K562 treated with DMSO at 1 percent for 48 hours (cell line): ENCODE results near the gene GPC2. TPM values are rescaled to one million over a fixed set of nuclear protein-coding genes. Genes with fewer than 3 reads are reported as not detected.

ENCODE experiments used
- total RNA-seq: library from RNA; unstranded; fragments of 300-600 nt; gene quantifications from 2 replicates; pipeline ENCODE4 v1.2.3, GENCODE V29; 2022; ENCODE audit warnings: low replicate concordance; ENCODE audit errors: extremely low read depth

The GPC2 gene
- total RNA-seq = not detected in 2 replicates

GRCh38 chr7:100177045-100178001 lies at the start of gene GPC2, which contains the start of gene STAG3:
Gene GPC2 (minus strand): TSS chr7:100177381. CDS start chr7:100177199, 182 bp downstream.
Gene STAG3 (plus strand): TSS chr7:100177918. CDS start chr7:100180557, 2,639 bp downstream.

GRCh38 chr7:100219801-100220585 lies 42.8 kb upstream of the GPC2 start, which contains the start of gene PVRIG:
Gene PVRIG (plus strand): TSS chr7:100219949. CDS start chr7:100219971, 22 bp downstream.

GRCh38 chr7:100158229-100159098 lies 18.7 kb downstream of the GPC2 start, which contains the start of gene TRAPPC14:
Gene TRAPPC14 (minus strand): TSS chr7:100158723. CDS start chr7:100158499, 224 bp downstream.

GRCh38 chr7:100148559-100149328 lies 28.4 kb downstream of the GPC2 start, which contains the start of gene LAMTOR4:
Gene LAMTOR4 (plus strand): TSS chr7:100148918. CDS start chr7:100148973, 55 bp downstream.

GRCh38 chr7:100126931-100127865 lies 50.0 kb downstream of the GPC2 start, which contains the start of gene MBLAC1:
Gene MBLAC1 (plus strand): TSS chr7:100126967. CDS start chr7:100127396, 429 bp downstream.

Other genes starting within 250 kb of the GPC2 start
- gene GJC3, start 247.8 kb downstream of the GPC2 start, total RNA-seq = not detected in 2 replicates
- gene AZGP1, start 201.3 kb downstream of the GPC2 start, total RNA-seq = not detected in 2 replicates
- gene ZKSCAN1, start 161.8 kb downstream of the GPC2 start, total RNA-seq = not detected in 2 replicates
- not detected in 2 replicates for gene ZSCAN21, start 127.6 kb downstream of the GPC2 start, total RNA-seq
- not detected in 2 replicates for gene ZNF3, start 95.7 kb downstream of the GPC2 start, total RNA-seq
- gene COPS6, start 88.4 kb downstream of the GPC2 start, total RNA-seq = 306 TPM in 1 of 2 replicates, not detected in the other
- 392 and 458 TPM in 2 replicates for gene MCM7, start 76.0 kb downstream of the GPC2 start, total RNA-seq
- gene AP4M1, start 75.7 kb downstream of the GPC2 start, total RNA-seq = not detected in 2 replicates
- not detected in 2 replicates for gene TAF6, start 58.0 kb downstream of the GPC2 start, total RNA-seq
- not detected in 2 replicates for gene CNPY4, start 57.7 kb downstream of the GPC2 start, total RNA-seq
- not detected in 2 replicates for gene MBLAC1, start 50.4 kb downstream of the GPC2 start, total RNA-seq
- 1,877 TPM in 1 of 2 replicates, not detected in the other for gene LAMTOR4, start 28.5 kb downstream of the GPC2 start, total RNA-seq
- gene TRAPPC14, start 18.7 kb downstream of the GPC2 start, total RNA-seq = not detected in 2 replicates
- gene GAL3ST4, start 8.8 kb downstream of the GPC2 start, total RNA-seq = not detected in 2 replicates
- gene STAG3, start 537 bp upstream of the GPC2 start, total RNA-seq = not detected in 2 replicates
- gene PVRIG, start 42.6 kb upstream of the GPC2 start, total RNA-seq = not detected in 2 replicates
- gene SPDYE3, start 130.3 kb upstream of the GPC2 start, total RNA-seq = not detected in 2 replicates
- not detected in 2 replicates for gene PILRB, start 180.7 kb upstream of the GPC2 start, total RNA-seq
- gene PILRA, start 196.1 kb upstream of the GPC2 start, total RNA-seq = not detected in 2 replicates